ENCODE results near the gene MICAL2.

Gene MICAL2

GRCh38 chr11:12291766-12292165 lies 181.4 kb downstream of the MICAL2 start:
- DNase-seq, result peak; percentile 31

- peak; percentile 14 for DNase-seq
Observed at GRCh38 chr11:12292766-12293165, 182.4 kb downstream of the MICAL2 start.

GRCh38 chr11:12293486-12293885 lies 183.1 kb downstream of the MICAL2 start:
- DNase-seq, result peak; percentile 41

- no peak for DNase-seq
Observed at GRCh38 chr11:12294613-12295012, 184.2 kb downstream of the MICAL2 start.

- no peak for DNase-seq
Observed at GRCh38 chr11:12295943-12296342, 185.6 kb downstream of the MICAL2 start.

GRCh38 chr11:12298610-12299009 lies 188.2 kb downstream of the MICAL2 start:
- no peak for DNase-seq

- no peak for DNase-seq
Observed at GRCh38 chr11:12301379-12301778, 191.0 kb downstream of the MICAL2 start.

- DNase-seq, result no peak
Observed at GRCh38 chr11:12303421-12304149, 193.2 kb downstream of the MICAL2 start.

- DNase-seq, result no peak
Observed at GRCh38 chr11:12306830-12307229, 196.4 kb downstream of the MICAL2 start.

GRCh38 chr11:12312132-12312531 lies 201.7 kb downstream of the MICAL2 start:
- DNase-seq, result no peak
